ENCODE measurements around the gene SCGB2B2. TPM values are rescaled to one million over a fixed set of nuclear protein-coding genes. Genes with fewer than 3 reads are reported as not detected.

SCGB2B2 gene
- total RNA-seq, 2 donors from 2014 or later, result 0.52 to 0.65 TPM

DNA sequence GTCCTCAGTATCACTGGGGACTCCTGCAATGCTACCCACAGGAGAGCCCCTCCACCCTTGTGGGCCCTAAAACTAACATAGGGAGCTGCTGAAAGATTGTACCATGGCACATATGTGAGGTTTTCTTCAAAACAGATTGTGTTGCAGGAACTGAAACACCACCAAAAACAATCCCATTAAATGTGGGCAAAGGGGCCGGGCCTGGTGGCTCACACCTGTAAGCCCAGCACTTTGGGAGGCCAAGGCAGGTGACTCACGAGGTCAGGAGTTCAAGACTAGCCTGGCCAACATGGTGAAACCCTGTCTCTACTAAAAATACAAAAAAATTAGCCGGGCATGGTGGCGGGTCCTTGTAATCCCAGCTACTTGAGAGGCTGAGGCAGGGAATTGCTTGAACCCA, 34.7 kb downstream of the SCGB2B2 start:
- ATAC-seq, result no peak
- intact Hi-C loops (cut with DNase I), result no loop called here
- no peak for DNase-seq

GRCh38 chr19:34639491-34640085, 37.4 kb downstream of the SCGB2B2 start:
- peak; percentile 48 for DNase-seq
- peak in 1 of 2 donors; percentile 70 for ATAC-seq
- intact Hi-C loops (cut with DNase I), result loop anchor here (2.0 kb wide), 2 partner anchors 71 to 73 kb away; no protein-coding TSS in a partner anchor

DNA sequence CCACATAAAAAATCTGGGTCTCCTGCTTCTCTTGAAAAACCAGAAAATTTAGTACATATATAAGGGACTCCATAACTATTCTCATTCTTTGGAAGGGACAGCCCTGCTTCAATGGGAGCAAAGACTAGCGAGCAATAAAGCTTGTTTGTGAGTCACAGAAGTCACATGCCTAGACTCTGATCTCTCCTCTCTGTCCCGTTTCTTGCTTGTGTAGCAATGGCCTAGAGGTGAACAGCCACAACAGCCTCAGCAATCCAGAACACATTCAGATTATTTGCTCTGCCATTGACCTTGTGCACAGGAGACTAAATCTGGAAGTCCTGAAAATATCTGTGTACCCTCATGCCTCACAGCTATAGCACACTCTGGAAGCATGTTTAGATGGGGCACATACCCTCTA, 43.2 kb downstream of the SCGB2B2 start:
- intact Hi-C loops (cut with DNase I), result no loop called here

More for the DNA sequence above, 43.2 kb downstream of the SCGB2B2 start:
- DNase-seq (no peak), ATAC-seq (no peak)

Other genes with a start within 250 kb of the SCGB2B2 start
- gene UBA2, start 248.8 kb downstream of the SCGB2B2 start, total RNA-seq, result 10 to 100 TPM; 48.4 to 61.6 TPM
- 10 to 100 TPM; 16.9 to 19.2 TPM for gene WTIP, start 195.4 kb downstream of the SCGB2B2 start, total RNA-seq
- gene ZNF302, start 519 bp upstream of the SCGB2B2 start, total RNA-seq, result 10 to 100 TPM; 25.3 to 30.7 TPM
- gene ZNF181, start 57.1 kb upstream of the SCGB2B2 start, total RNA-seq, result 10 to 100 TPM; 17.1 to 19.9 TPM
- 1 to 10 TPM; 3.3 to 3.7 TPM for gene ZNF599, start 96.1 kb upstream of the SCGB2B2 start, total RNA-seq
- gene ZNF30, start 249.7 kb upstream of the SCGB2B2 start, total RNA-seq, result 1 to 10 TPM; 1.4 to 2.6 TPM

Measured in left cardiac atrium (tissue), 4 donors.